Esophagus muscularis mucosa (tissue), 3 donors: ENCODE measurements around the gene GPR152.

ENCODE experiments used
- CTCF ChIP-seq, 3 experiments: fragments of 200-600 bp in 2 of 3; fragments of 450-650 bp in 1 of 3; sonication (generic) in 2 of 3; IDR thresholded peaks; one replicate each; pipeline ENCODE4 v1.5.1; 2017 to 2019; ENCODE audit warnings: antibody characterized with exemption in 3 of 3, mild to moderate bottlenecking in 2 of 3, moderate library complexity in 1 of 3
- POLR2AphosphoS5 ChIP-seq, 2 donors: sonication (generic); formaldehyde crosslinking; IDR thresholded peaks; one replicate each; pipeline ENCODE4 v1.6.1; 2017; ENCODE audit warnings: antibody characterized with exemption in 2 of 2

DNA sequence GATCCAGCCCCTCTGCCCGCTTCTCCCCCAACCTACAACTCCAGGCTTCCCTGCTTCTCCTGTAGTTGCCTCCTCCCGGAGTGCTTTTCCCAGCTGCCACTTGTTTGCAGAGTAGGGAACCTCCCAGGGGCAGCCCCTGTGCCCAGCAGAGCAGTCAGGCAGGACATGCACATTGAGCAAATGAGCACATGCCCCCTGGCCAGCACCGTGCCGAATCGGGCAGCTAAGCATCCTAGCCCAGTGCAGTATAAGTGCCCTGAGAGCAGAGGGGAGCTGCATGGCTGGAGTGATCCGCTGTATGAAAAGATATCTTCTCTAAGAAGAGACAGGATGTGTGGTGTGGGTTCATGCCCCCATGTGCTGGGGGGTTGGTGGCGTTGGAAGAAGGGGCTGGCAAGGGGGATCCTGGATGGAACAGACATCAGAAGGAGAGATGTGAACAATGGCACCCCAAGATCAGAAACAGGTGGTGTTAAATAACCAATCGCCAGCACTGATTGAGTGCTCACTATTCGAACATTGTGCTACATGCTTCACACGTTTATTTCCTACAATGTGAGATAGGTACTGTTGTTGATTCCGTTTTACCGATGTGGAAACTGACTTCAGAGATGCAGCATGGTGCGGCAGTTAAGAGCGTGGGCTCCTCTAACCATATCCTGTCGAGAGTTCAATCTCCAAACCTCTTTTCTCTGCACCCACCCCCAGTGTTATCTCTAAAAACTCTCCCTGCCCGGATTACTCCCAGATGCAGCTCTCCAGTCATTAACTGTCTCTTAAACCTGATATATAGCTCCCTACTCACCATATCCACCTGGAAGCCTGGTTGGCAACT is 31.5 kb upstream of the GPR152 start:
- TF ChIP-seq CTCF (IDR thresholded peaks at IDR 0.05) (no peak), POLR2AphosphoS5 (IDR thresholded peaks at IDR 0.05) (no peak)
